Neural progenitor cell (in vitro differentiated cells): ENCODE data around the gene MXRA8.

Experiments
- CTCF ChIP-seq: fragments of 200-600 bp; sonication (generic); IDR thresholded peaks from 2 replicates; pipeline ENCODE4 v1.5.1; 2017; ENCODE audit warnings: antibody characterized with exemption, mild to moderate bottlenecking
- EZH2 ChIP-seq: fragments of 200-600 bp; sonication (generic); IDR thresholded peaks from 2 replicates; pipeline ENCODE4 v1.6.1; 2017; ENCODE audit warnings: antibody characterized with exemption, mild to moderate bottlenecking, moderate library complexity
- EZH2phosphoT487 ChIP-seq: fragments of 200-600 bp; sonication (generic); IDR thresholded peaks from 2 replicates; pipeline ENCODE4 v1.6.1; 2017; ENCODE audit warnings: antibody characterized with exemption

DNA sequence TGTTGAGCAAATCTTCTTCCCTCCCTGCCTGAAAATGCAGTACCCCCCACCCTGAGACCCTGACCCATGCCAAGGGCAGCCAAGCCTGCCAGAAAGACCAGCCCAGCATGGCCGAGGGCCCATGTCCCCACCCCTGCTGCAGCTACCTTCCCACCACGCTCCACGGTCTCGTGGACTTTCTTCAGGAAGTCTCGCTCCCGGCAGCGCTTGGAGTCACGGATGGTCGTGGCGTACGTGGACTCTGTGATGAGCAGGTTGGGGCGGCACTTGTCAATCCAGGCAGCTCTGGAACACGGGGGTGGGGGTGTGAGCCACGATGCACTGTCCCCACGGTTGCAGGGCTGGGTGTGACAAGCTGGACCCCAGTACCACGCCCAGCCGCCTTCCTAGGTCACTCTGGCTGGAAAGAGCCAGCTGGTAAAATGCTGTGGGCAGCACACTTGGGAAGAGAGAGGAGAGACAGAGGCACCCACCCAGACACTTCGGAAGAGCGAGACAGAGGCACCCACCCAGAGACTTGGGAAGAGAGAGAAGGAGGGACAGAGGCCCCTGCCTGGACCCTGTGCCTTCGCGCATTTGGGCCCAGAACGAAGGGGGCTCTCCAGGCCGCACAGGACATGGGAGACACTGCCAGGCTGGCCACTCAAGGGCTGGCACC is 43.5 kb downstream of the MXRA8 start:
- TF ChIP-seq CTCF, result no peak
- no peak for TF ChIP-seq EZH2
- TF ChIP-seq EZH2phosphoT487, result no peak
